K562 (cell line): ENCODE measurements around the gene NEU1. TPM values are rescaled to one million over a fixed set of nuclear protein-coding genes. Genes with fewer than 3 reads are reported as not detected.

Source experiments
- BRF1 ChIP-seq: IDR thresholded peaks from 3 replicates; pipeline ENCODE4 v1.6.1; 2011; ENCODE audit warnings: borderline replicate concordance, mild to moderate bottlenecking; ENCODE audit not compliant: insufficient read length; ENCODE audit errors: extremely low read depth
- CCNT2 ChIP-seq: IDR thresholded peaks from 2 replicates; pipeline ENCODE4 v1.6.1; 2011; ENCODE audit warnings: borderline replicate concordance, low read depth, mild to moderate bottlenecking, moderate library complexity, mixed read lengths, low read length; ENCODE audit not compliant: insufficient read length; ENCODE audit errors: extremely low read depth
- CHD4 ChIP-seq: fragments of 200-600 bp; sonication (generic); IDR thresholded peaks from 3 replicates; pipeline ENCODE4 v1.6.1; 2012; ENCODE audit warnings: low read depth, mild to moderate bottlenecking, mixed read lengths, low read length, inconsistent platforms; ENCODE audit not compliant: insufficient read depth, insufficient replicate concordance, poor library complexity, severe bottlenecking
- ESRRB ChIP-seq: fragments of 250-450 bp; sonication (Bioruptor Pico); IDR thresholded peaks from 2 replicates; pipeline ENCODE4 v1.5.0; 2020; ENCODE audit warnings: mild to moderate bottlenecking, moderate library complexity, borderline replicate concordance
- FOXM1 ChIP-seq, 2 experiments: fragments of 450-650 bp in 1 of 2; sonication (generic) in 1 of 2; formaldehyde crosslinking in 1 of 2; IDR thresholded peaks; 2 replicates each; pipeline versions ENCODE4 v1.6.1 to v1.9.0; 2017 to 2022; ENCODE audit warnings: low read depth in 2 of 2, mild to moderate bottlenecking in 2 of 2, missing genetic modification reagents in 1 of 2, moderate library complexity in 1 of 2
- HNRNPL ChIP-seq: fragments of 200-400 bp; formaldehyde crosslinking; IDR thresholded peaks from 2 replicates; pipeline ENCODE4 v1.6.1; 2017; ENCODE audit warnings: low read depth, mild to moderate bottlenecking, low read length
- NR2C1 ChIP-seq, 2 experiments: fragments of 450-650 bp; IDR thresholded peaks; 2 replicates each; pipeline ENCODE4 v1.6.1; 2017; ENCODE audit warnings: mild to moderate bottlenecking in 2 of 2, antibody characterized with exemption in 1 of 2, inconsistent platforms in 1 of 2, missing compliant biosample characterization in 1 of 2, missing genetic modification characterization in 1 of 2
- NR2C2 ChIP-seq, 2 experiments: fragments of 200-800 bp in 1 of 2; sonication (Bioruptor generic) in 1 of 2; sonication (generic) in 1 of 2; formaldehyde crosslinking in 1 of 2; IDR thresholded peaks; 2 replicates each; pipeline versions ENCODE4 v1.6.1 to v1.8.0; 2016 to 2022; ENCODE audit warnings: mild to moderate bottlenecking in 1 of 2, missing compliant biosample characterization in 1 of 2, missing genetic modification characterization in 1 of 2, missing genetic modification reagents in 1 of 2
- POLR2A ChIP-seq: fragments of 450-650 bp; conservative IDR thresholded peaks from 2 replicates; pipeline ENCODE4 v1.6.1; 2016
- PYGO2 ChIP-seq: fragments of 450-650 bp; IDR thresholded peaks from 2 replicates; pipeline ENCODE4 v1.6.1; 2016; ENCODE audit warnings: mild to moderate bottlenecking, missing genetic modification characterization, moderate library complexity, missing compliant biosample characterization
- ZKSCAN1 ChIP-seq: fragments of 150-350 bp; IDR thresholded peaks from 2 replicates; pipeline ENCODE4 v1.6.1; 2016; ENCODE audit warnings: low read depth, low read length
- ZNF212 ChIP-seq: fragments of 450-650 bp; formaldehyde crosslinking; IDR thresholded peaks from 2 replicates; pipeline ENCODE4 v1.4.0; 2020; ENCODE audit warnings: mild to moderate bottlenecking
- ZNF431 ChIP-seq: sonication (generic); formaldehyde crosslinking; IDR thresholded peaks from 2 replicates; pipeline ENCODE4 v1.8.0; 2022; ENCODE audit warnings: mild to moderate bottlenecking, missing genetic modification reagents
- polyA plus RNA-seq, 8 experiments: library from polyadenylated mRNA; depleted of rRNA in 4 of 8; stranded (reverse) in 5 of 8; unstranded in 3 of 8; fragments of >200 nt; fragmentation: Nextera tagmentation in 2 of 8; fragmentation: Illumina TruSeq in 1 of 8; extraction: Ambion mirVana in 2 of 8; extraction: Trizol in 1 of 8; gene quantifications; 2 replicates each; pipeline versions ENCODE4 v1.2.1 to v1.2.3, GENCODE V29; 2011 to 2014; ENCODE audit warnings: inconsistent platforms in 1 of 8, missing spikeins in 1 of 8
- total RNA-seq, 7 experiments: library from RNA; depleted of rRNA in 6 of 7; stranded (reverse); fragments of >200 nt in 6 of 7; fragmentation: Illumina TruSeq in 2 of 7; extraction: Trizol in 2 of 7; gene quantifications; 2 replicates each; pipeline versions ENCODE4 v1.2.1 to v1.2.3, GENCODE V29; 2011 to 2021; ENCODE audit warnings: low replicate concordance in 1 of 7
- TF ChIP-seq, protein P1 (sequence below): sonication (generic); formaldehyde crosslinking; IDR thresholded peaks from 2 replicates; pipeline ENCODE4 v1.8.0; 2022; ENCODE audit warnings: missing genetic modification reagents, mild to moderate bottlenecking, moderate library complexity, borderline replicate concordance
- TF ChIP-seq, protein P2 (sequence below): fragments of 450-650 bp; IDR thresholded peaks from 2 replicates; pipeline ENCODE4 v1.6.1; 2018; ENCODE audit not compliant: partially characterized antibody
- TF ChIP-seq, protein P3 (sequence below): sonication (generic); formaldehyde crosslinking; IDR thresholded peaks from 2 replicates; pipeline ENCODE4 v1.9.0; 2022; ENCODE audit warnings: mild to moderate bottlenecking, missing genetic modification reagents

NEU1 gene
- total and polyA plus RNA-seq, 9 of the 15 experiments (the other 6 are each of a cell fraction or from before 2014, with no cell fraction given): 14.8 to 67.8 (median 51.0) TPM

DNA sequence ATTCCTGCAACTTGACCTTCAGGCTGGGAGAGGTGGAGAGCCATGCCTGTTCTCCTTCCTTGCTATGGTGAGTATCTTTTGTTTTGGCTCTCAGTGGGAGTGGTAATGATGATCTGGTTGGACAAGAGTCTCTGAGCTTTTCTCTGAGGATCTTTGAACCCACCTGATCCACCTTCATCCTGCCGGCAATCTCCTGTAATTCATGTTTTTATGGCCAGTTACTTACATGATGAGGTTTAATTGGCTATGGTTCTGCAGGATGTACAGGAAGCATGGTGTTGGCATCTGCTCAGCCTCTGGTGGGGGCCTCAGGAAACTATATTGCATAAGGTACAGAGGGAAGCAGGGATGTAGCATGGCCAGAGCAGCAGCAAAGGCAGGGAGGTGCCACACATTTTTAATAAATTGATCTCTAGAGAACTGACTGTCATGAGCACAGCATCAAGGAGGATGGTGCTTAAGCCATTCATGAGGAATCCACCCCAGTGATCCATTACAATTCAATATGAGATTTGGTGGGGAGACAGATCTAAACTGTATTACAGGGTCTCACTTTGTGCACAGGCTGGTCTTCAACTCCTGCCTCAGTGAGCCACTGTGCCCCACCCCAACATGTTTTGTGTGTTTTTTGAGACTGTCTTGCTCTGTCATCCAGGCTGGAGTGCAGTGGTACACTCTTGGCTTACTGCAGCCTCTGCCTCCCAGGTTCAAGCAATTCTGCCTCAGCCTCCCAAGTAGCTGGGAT, 25.1 kb downstream of the NEU1 start (continued):
- no peak for TF ChIP-seq BRF1
- TF ChIP-seq ZKSCAN1: no peak
- no peak for TF ChIP-seq CCNT2
- TF ChIP-seq, protein P1, sequence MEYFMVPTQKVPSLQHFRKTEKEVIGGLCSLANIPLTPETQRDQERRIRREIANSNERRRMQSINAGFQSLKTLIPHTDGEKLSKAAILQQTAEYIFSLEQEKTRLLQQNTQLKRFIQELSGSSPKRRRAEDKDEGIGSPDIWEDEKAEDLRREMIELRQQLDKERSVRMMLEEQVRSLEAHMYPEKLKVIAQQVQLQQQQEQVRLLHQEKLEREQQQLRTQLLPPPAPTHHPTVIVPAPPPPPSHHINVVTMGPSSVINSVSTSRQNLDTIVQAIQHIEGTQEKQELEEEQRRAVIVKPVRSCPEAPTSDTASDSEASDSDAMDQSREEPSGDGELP (CRISPR knock-in tag): peak; percentile 32; the same call in 1 of the 2 replicates
- TF ChIP-seq ESRRB (CRISPR knock-in tag): no peak
- TF ChIP-seq HNRNPL: 0 out of 2 replicates have a peak, but pooled peaks have one; percentile 20
- no peak for TF ChIP-seq PYGO2
- TF ChIP-seq, protein P2, sequence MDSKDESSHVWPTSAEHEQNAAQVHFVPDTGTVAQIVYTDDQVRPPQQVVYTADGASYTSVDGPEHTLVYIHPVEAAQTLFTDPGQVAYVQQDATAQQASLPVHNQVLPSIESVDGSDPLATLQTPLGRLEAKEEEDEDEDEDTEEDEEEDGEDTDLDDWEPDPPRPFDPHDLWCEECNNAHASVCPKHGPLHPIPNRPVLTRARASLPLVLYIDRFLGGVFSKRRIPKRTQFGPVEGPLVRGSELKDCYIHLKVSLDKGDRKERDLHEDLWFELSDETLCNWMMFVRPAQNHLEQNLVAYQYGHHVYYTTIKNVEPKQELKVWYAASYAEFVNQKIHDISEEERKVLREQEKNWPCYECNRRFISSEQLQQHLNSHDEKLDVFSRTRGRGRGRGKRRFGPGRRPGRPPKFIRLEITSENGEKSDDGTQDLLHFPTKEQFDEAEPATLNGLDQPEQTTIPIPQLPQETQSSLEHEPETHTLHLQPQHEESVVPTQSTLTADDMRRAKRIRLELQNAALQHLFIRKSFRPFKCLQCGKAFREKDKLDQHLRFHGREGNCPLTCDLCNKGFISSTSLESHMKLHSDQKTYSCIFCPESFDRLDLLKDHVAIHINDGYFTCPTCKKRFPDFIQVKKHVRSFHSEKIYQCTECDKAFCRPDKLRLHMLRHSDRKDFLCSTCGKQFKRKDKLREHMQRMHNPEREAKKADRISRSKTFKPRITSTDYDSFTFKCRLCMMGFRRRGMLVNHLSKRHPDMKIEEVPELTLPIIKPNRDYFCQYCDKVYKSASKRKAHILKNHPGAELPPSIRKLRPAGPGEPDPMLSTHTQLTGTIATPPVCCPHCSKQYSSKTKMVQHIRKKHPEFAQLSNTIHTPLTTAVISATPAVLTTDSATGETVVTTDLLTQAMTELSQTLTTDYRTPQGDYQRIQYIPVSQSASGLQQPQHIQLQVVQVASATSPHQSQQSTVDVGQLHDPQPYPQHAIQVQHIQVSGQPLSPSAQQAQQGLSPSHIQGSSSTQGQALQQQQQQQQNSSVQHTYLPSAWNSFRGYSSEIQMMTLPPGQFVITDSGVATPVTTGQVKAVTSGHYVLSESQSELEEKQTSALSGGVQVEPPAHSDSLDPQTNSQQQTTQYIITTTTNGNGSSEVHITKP: no peak
- TF ChIP-seq FOXM1 (IDR thresholded peaks at IDR 0.05; ENCODE audit: low read depth): no peak
- TF ChIP-seq FOXM1 (CRISPR knock-in tag; IDR thresholded peaks at IDR 0.05; ENCODE audit: low read depth): no peak
- TF ChIP-seq NR2C1 (IDR thresholded peaks at IDR 0.05): no peak
- no peak for TF ChIP-seq NR2C1 (tag; IDR thresholded peaks at IDR 0.05)
- TF ChIP-seq NR2C2 (CRISPR knock-in tag; IDR thresholded peaks at IDR 0.05): no peak
- no peak for TF ChIP-seq NR2C2 (tag; IDR thresholded peaks at IDR 0.05)
- no peak for TF ChIP-seq CHD4
- TF ChIP-seq ZNF431 (CRISPR knock-in tag): no peak
- TF ChIP-seq, protein P3, sequence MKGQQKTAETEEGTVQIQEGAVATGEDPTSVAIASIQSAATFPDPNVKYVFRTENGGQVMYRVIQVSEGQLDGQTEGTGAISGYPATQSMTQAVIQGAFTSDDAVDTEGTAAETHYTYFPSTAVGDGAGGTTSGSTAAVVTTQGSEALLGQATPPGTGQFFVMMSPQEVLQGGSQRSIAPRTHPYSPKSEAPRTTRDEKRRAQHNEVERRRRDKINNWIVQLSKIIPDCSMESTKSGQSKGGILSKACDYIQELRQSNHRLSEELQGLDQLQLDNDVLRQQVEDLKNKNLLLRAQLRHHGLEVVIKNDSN (CRISPR knock-in tag): no peak; the same call in 1 of the 2 replicates
- no peak for TF ChIP-seq POLR2A
- TF ChIP-seq ZNF212 (CRISPR knock-in tag): no peak
